WTC11 (cell line): ENCODE data around the gene KRTCAP3. TPM values are rescaled to one million over a fixed set of nuclear protein-coding genes. Genes with fewer than 3 reads are reported as not detected.

Experiments used
- ATAC-seq: fragments of 200-7000 bp; cut with Tn5 transposase; 2 replicates; pipeline ENCODE4 v1.10.0; 2021; ENCODE audit warnings: mild to moderate bottlenecking, moderate library complexity
- CTCF ChIA-PET: fragments of 300-600 bp; sonication (Branson Sonifier 250); formaldehyde crosslinking; loops from one replicate; lab custom pipeline; 2021; ENCODE audit warnings: antibody characterized with exemption; lab: Charles Lee
- POLR2A ChIA-PET: fragments of 350-600 bp; sonication (Branson Sonifier 250); formaldehyde crosslinking; loops from one replicate; lab custom pipeline; 2021; ENCODE audit warnings: antibody characterized with exemption; lab: Charles Lee
- DNase-seq: peaks from one replicate; pipeline ENCODE4 v3.0.0; 2021; ENCODE audit warnings: low spot score
- H3K27ac Mint-ChIP-seq: 2 replicates; pipeline ENCODE4 v1.8.0; 2021; ENCODE audit warnings: mixed read lengths
- H3K27me3 Mint-ChIP-seq: 2 replicates; pipeline ENCODE4 v1.8.0; 2021; ENCODE audit warnings: low read depth, mild to moderate bottlenecking, moderate library complexity, mixed read lengths
- H3K36me3 Mint-ChIP-seq: 2 replicates; pipeline ENCODE4 v1.8.0; 2021; ENCODE audit warnings: mixed read lengths
- H3K4me1 Mint-ChIP-seq: 2 replicates; pipeline ENCODE4 v1.8.0; 2022; ENCODE audit warnings: mixed read lengths
- H3K4me3 Mint-ChIP-seq: 2 replicates; pipeline ENCODE4 v1.8.0; 2021; ENCODE audit warnings: mild to moderate bottlenecking, moderate library complexity, mixed read lengths
- H3K9me3 Mint-ChIP-seq: 2 replicates; pipeline ENCODE4 v1.8.0; 2021; ENCODE audit warnings: mixed read lengths
- ESRRA ChIP-seq: sonication (generic); formaldehyde crosslinking; IDR thresholded peaks from 2 replicates; pipeline ENCODE4 v1.8.1; 2022; ENCODE audit warnings: mild to moderate bottlenecking, missing genetic modification reagents, borderline replicate concordance
- GABPB1 ChIP-seq: sonication (generic); formaldehyde crosslinking; IDR thresholded peaks from 2 replicates; pipeline ENCODE4 v1.8.1; 2023; ENCODE audit warnings: mild to moderate bottlenecking, missing genetic modification reagents
- HMGA2 ChIP-seq: fragments of 250-450 bp; sonication (Bioruptor Pico); IDR thresholded peaks from 2 replicates; pipeline ENCODE4 v1.4.0; 2021; ENCODE audit warnings: mild to moderate bottlenecking, moderate library complexity
- IRF2 ChIP-seq: sonication (generic); formaldehyde crosslinking; IDR thresholded peaks from 2 replicates; pipeline ENCODE4 v1.8.0; 2022; ENCODE audit warnings: low read depth, missing genetic modification reagents, borderline replicate concordance
- NFYB ChIP-seq: sonication (generic); formaldehyde crosslinking; conservative IDR thresholded peaks from 2 replicates; pipeline ENCODE4 v1.8.0; 2022; ENCODE audit warnings: low read depth, missing genetic modification reagents
- RORB ChIP-seq: fragments of 250-450 bp; sonication (Bioruptor Pico); IDR thresholded peaks from 2 replicates; pipeline ENCODE4 v1.9.0; 2021; ENCODE audit warnings: mild to moderate bottlenecking
- SP1 ChIP-seq: sonication (generic); formaldehyde crosslinking; conservative IDR thresholded peaks from 2 replicates; pipeline ENCODE4 v1.8.1; 2022; ENCODE audit warnings: missing genetic modification reagents
- ZNF232 ChIP-seq: sonication (generic); formaldehyde crosslinking; IDR thresholded peaks from 2 replicates; pipeline ENCODE4 v1.8.0; 2022; ENCODE audit warnings: mild to moderate bottlenecking, missing genetic modification reagents
- ZNF317 ChIP-seq: sonication (generic); formaldehyde crosslinking; IDR thresholded peaks from 2 replicates; pipeline ENCODE4 v1.8.1; 2023; ENCODE audit warnings: low read depth, mild to moderate bottlenecking, moderate library complexity, missing genetic modification reagents, borderline replicate concordance
- ZNF423 ChIP-seq: fragments of 250-450 bp; sonication (Bioruptor Pico); IDR thresholded peaks from 2 replicates; pipeline ENCODE4 v2.1.2; 2022; ENCODE audit warnings: mild to moderate bottlenecking, moderate library complexity
- ZNF512 ChIP-seq: sonication (generic); formaldehyde crosslinking; IDR thresholded peaks from 2 replicates; pipeline ENCODE4 v1.8.1; 2022; ENCODE audit warnings: missing genetic modification reagents, borderline replicate concordance
- total RNA-seq: library from RNA; stranded (reverse); gene quantifications from 3 replicates; pipeline ENCODE4 v1.2.3, GENCODE V29; 2021
- TF ChIP-seq, protein P1 (sequence below): sonication (generic); formaldehyde crosslinking; IDR thresholded peaks from 2 replicates; pipeline ENCODE4 v1.8.1; 2022; ENCODE audit warnings: mild to moderate bottlenecking, moderate library complexity, missing genetic modification reagents
- TF ChIP-seq, protein P2 (sequence below): fragments of 250-450 bp; sonication (Bioruptor Pico); IDR thresholded peaks from 2 replicates; pipeline ENCODE4 v1.8.0; 2021; ENCODE audit warnings: mild to moderate bottlenecking
- TF ChIP-seq, protein P3 (sequence below): sonication (generic); formaldehyde crosslinking; IDR thresholded peaks from 2 replicates; pipeline ENCODE4 v1.8.1; 2023; ENCODE audit warnings: mild to moderate bottlenecking, missing genetic modification reagents, moderate library complexity
- TF ChIP-seq, protein P4 (sequence below): sonication (generic); formaldehyde crosslinking; conservative IDR thresholded peaks from 2 replicates; pipeline ENCODE4 v1.8.1; 2023; ENCODE audit warnings: mild to moderate bottlenecking, low read depth, missing genetic modification reagents, moderate library complexity

The KRTCAP3 gene
- total RNA-seq, 1 experiment from 2014 or later: 41.9 TPM

DNA sequence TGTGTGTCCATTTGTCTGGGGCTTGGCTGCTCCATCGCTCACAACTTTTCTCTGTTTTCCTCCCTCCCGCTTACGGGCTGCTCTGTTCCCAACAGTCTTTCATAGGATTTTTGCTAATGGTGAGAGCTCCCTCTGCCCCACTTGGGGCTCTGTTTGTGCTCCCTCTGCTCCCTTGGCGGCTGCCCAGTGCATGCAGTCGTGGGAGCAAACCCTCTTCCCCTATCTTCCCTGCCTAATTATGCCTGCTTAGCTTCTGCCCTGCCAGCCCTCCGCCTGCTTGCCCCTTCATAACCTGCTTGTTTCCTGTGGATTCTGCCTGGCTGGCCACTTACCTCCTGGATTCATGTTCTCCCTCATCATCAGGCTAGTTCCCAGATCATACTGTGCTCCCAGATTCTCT, 6.6 kb upstream of the KRTCAP3 start (continued):
- TF ChIP-seq RORB: no peak
- TF ChIP-seq GABPB1 (CRISPR knock-in tag): no peak
- TF ChIP-seq, protein P1, sequence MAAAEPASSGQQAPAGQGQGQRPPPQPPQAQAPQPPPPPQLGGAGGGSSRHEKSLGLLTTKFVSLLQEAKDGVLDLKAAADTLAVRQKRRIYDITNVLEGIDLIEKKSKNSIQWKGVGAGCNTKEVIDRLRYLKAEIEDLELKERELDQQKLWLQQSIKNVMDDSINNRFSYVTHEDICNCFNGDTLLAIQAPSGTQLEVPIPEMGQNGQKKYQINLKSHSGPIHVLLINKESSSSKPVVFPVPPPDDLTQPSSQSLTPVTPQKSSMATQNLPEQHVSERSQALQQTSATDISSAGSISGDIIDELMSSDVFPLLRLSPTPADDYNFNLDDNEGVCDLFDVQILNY (CRISPR knock-in tag): no peak
- TF ChIP-seq NFYB (CRISPR knock-in tag): no peak
- TF ChIP-seq, protein P2, sequence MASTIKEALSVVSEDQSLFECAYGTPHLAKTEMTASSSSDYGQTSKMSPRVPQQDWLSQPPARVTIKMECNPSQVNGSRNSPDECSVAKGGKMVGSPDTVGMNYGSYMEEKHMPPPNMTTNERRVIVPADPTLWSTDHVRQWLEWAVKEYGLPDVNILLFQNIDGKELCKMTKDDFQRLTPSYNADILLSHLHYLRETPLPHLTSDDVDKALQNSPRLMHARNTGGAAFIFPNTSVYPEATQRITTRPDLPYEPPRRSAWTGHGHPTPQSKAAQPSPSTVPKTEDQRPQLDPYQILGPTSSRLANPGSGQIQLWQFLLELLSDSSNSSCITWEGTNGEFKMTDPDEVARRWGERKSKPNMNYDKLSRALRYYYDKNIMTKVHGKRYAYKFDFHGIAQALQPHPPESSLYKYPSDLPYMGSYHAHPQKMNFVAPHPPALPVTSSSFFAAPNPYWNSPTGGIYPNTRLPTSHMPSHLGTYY (CRISPR knock-in tag): no peak
- no peak for TF ChIP-seq ZNF423
- TF ChIP-seq, protein P3, sequence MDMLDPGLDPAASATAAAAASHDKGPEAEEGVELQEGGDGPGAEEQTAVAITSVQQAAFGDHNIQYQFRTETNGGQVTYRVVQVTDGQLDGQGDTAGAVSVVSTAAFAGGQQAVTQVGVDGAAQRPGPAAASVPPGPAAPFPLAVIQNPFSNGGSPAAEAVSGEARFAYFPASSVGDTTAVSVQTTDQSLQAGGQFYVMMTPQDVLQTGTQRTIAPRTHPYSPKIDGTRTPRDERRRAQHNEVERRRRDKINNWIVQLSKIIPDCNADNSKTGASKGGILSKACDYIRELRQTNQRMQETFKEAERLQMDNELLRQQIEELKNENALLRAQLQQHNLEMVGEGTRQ (CRISPR knock-in tag): no peak
- TF ChIP-seq SP1 (CRISPR knock-in tag): no peak
- no peak for TF ChIP-seq IRF2 (CRISPR knock-in tag)
- TF ChIP-seq HMGA2: no peak

GRCh38 chr2:27441226-27441926, 805 bp upstream of the KRTCAP3 start:
- Mint-ChIP-seq H3K9me3 (no peaks in the 10 kb centered on the region), H3K4me1 (peaks cover 14% of the 10 kb centered on the region), H3K36me3 (peaks cover 39% of the 10 kb centered on the region), H3K27ac (peak overlapping the region; percentile 20; the same call in 1 of the 2 replicates), H3K27me3 (no peaks in the 10 kb centered on the region), H3K4me3 (peak overlapping the region; percentile 43)
- TF ChIP-seq, protein P4, sequence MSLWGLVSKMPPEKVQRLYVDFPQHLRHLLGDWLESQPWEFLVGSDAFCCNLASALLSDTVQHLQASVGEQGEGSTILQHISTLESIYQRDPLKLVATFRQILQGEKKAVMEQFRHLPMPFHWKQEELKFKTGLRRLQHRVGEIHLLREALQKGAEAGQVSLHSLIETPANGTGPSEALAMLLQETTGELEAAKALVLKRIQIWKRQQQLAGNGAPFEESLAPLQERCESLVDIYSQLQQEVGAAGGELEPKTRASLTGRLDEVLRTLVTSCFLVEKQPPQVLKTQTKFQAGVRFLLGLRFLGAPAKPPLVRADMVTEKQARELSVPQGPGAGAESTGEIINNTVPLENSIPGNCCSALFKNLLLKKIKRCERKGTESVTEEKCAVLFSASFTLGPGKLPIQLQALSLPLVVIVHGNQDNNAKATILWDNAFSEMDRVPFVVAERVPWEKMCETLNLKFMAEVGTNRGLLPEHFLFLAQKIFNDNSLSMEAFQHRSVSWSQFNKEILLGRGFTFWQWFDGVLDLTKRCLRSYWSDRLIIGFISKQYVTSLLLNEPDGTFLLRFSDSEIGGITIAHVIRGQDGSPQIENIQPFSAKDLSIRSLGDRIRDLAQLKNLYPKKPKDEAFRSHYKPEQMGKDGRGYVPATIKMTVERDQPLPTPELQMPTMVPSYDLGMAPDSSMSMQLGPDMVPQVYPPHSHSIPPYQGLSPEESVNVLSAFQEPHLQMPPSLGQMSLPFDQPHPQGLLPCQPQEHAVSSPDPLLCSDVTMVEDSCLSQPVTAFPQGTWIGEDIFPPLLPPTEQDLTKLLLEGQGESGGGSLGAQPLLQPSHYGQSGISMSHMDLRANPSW (CRISPR knock-in tag): no peak
- TF ChIP-seq, protein P2 (CRISPR knock-in tag): no peak
- TF ChIP-seq, protein P1 (CRISPR knock-in tag): no peak
- no peak for TF ChIP-seq ESRRA (CRISPR knock-in tag)
- TF ChIP-seq ZNF232: no peak
- no peak for TF ChIP-seq ZNF512 (CRISPR knock-in tag)
- no peak for TF ChIP-seq ZNF317 (CRISPR knock-in tag)
- CTCF ChIA-PET: interaction anchor here (1.0 to 1.5 kb wide), 7 partner anchors 11 to 181 kb away, joined by 3 to 6 read pairs (median 5); partner anchors contain the start of gene NRBP1
- POLR2A ChIA-PET: interaction anchor here (0.6 kb wide), 1 partner anchor 73 kb away, joined by 3 read pairs; no protein-coding TSS in a partner anchor
- peak; percentile 2 for ATAC-seq
- no peak for DNase-seq
